GM19438 (cell line): ENCODE results near the gene NFIX.

Experiments used
- ATAC-seq: cut with Tn5 transposase; IDR thresholded peaks from one replicate; pipeline ENCODE4 v1.9.1; 2021; ENCODE audit warnings: low read depth; ENCODE audit not compliant: unreplicated experiment

NFIX gene

DNA sequence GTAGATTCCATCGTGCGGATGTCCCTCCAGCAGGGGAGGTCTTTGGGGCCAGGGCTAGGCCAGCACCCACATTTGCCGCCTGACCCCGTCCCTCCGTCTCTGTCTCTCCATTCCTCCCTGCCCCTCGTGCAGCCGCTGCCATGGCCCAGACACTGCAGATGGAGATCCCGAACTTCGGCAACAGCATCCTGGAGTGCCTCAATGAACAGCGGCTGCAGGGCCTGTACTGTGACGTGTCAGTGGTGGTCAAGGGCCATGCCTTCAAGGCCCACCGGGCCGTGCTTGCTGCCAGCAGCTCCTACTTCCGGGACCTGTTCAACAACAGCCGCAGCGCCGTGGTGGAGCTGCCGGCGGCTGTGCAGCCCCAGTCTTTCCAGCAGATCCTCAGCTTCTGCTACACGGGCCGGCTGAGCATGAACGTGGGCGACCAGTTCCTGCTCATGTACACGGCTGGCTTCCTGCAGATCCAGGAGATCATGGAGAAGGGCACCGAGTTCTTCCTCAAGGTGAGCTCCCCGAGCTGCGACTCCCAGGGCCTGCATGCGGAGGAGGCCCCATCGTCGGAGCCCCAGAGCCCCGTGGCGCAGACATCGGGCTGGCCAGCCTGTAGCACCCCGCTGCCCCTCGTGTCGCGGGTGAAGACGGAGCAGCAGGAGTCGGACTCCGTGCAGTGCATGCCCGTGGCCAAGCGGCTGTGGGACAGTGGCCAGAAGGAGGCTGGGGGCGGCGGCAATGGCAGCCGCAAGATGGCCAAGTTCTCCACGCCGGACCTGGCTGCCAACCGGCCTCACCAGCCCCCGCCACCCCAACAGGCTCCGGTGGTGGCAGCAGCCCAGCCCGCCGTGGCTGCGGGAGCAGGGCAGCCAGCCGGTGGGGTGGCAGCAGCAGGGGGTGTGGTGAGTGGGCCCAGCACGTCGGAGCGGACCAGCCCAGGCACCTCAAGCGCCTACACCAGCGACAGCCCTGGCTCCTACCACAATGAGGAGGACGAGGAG is 140.1 kb downstream of the NFIX start:
- no peak for ATAC-seq

DNA sequence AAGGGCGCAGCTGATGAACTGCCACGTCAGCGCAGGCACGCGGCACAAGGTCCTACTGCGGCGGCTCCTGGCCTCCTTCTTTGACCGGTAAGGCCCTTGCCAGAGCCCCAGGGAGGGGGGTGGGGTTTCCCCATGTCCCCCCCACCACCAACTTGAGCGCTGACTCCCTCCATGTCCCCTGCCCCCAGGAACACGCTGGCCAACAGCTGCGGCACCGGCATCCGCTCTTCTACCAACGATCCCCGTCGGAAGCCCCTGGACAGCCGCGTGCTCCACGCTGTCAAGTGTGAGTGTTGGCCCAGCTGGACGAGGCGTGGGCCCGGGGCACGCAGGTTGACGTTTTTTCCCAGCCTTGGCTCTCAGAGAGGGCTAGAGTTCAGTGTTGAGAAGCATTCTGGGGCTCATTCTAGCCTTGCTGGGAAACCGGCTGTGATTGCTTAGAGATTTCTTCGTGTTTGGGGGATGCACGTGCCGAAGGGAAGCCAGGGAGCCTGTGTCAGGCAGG is 142.1 kb downstream of the NFIX start:
- no peak for ATAC-seq

DNA sequence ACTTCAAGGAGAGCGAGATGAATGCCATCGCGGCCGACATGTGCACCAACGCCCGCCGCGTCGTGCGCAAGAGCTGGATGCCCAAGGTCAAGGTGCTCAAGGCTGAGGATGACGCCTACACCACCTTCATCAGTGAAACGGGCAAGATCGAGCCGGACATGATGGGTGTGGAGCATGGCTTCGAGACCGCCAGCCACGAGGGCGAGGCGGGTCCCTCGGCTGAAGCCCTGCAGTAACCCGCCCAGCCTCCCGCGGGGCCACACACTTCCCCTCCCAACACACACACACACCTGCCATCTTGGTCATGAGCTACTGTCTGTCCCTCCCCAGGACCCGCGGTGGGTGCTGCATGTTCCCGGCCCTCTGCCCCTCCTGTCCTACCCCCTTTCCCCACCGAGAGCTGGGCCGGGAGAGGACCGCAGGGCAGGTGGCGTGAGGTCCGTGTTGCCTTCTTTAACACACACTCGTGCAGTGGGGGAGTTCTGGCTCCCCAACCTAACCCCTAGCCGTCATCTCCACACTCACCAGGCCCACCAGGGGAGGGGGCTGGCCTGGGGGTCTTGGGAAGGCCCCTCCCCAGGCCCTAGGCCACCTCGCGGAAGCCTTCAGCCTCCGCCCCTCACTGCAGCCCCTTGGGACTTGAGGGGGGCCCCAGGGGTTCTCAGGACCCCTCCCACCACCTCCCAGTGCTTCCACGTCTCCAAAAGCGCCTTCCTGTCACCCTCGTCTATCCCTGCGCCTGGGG is 143.1 kb downstream of the NFIX start:
- no peak for ATAC-seq

DNA sequence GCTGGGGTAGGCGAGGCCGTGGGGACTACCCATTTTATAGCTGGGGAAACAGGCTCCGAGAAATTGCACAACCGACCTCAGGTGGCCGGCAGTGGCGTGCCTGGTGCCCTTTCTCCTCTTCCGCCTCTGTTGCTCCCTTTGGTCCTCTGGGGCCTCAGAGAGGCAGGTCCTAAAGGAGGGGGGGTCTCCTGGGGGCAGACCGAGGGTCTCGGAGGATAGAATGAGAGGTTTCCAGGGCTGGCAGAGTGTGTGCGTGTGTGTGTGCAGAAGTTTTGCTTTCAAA is 143.6 kb downstream of the NFIX start:
- ATAC-seq, result no peak

DNA sequence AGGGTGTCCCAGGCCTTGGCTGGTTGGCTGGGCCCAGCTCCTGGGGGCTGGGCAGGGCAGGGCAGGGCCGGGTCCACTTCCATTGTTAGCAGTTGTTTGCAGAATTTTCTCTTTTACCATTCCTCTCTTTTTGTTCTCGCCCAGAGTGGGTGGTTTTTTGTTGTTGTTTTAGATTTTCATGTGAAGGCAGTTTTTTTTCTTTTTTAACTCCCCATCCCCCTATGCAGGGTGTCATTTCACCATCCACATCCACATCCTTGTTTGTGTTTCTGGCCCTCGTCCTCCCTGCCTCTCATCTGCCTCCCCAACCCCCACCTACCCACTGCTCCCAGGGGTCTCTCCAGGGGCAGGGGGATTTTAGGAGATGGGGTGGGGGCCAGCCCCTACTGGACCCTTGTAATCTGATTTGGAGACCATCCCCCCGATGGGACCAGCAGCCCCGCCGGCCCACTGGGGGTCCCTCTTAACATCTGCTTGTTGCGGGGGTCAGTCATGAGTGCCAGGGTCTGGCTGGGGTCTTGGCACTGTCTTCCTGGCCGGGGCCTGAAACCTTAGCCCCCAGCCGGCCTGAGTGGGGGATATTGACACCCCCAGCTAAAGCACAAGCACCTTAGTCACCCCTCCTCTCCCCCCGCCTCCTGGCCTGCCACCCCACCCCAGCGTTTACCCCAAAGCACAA is 144.5 kb downstream of the NFIX start:
- no peak for ATAC-seq

DNA sequence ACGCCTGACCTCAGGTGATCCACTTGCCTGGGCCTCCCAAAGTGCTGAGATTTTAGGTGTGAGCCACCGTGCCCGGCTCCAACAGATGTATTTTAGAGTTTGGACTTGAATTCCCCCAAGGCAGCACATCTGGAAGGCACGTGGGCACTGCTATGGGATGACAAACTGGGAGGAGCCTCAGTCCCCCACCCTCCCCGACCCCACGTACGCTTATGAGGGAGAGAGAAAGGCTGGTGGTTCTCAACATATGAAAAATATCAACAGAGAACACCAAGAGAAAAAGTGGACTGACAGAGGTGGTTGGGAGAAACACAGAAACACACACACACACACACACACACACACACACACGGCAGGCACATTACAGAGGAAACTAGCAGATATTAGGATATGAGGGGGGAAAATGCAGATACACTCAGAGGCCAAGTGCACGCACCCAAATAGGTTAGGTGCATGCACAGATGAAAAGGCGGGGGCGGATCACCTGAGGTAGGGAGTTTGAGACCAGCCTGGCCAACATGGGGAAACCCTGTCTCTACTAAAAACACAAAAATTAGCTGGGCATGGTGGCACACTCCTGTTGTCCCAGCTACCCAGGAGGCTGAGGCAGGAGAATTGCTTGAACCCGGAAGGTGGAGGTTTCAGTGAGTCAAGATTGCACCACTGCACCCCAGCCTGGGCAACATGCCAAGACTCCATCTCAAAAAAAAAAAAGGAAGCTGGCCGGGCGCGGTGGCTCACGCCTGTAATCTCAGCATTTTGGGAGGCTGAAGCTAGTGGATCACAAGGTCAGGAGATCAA is 151.7 kb downstream of the NFIX start:
- no peak for ATAC-seq
